ENCODE measurements around the gene TMTC1.

DNA sequence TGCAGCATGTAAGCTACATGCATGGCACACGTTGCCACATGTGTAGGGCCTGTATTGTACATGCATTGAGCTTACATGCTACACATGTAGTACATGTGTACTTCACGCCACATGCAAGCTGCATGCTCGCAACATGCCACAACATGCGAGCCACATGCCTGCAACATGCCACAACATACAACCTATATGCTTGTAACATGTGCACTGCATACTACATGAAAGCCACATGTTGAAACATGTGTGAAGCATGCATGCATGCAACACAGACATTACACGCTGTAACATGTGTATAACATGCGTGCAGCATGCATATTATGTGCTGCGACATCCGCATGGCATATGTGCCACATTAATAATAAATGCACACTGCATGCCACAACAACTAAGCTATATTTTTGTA lies 9.1 kb upstream of the TMTC1 start:
- no peak for TF ChIP-seq GATA3 (IDR thresholded peaks at IDR 0.05; ENCODE audit: low read depth, low read length)
- TF ChIP-seq GATA2 (IDR thresholded peaks at IDR 0.05; ENCODE audit: low read depth, low read length): no peak

All from SH-SY5Y (cell line).